ENCODE measurements around the gene MAGED1.
"Not testable (repeated sequence)": the region's sequence is repeated elsewhere in the genome, so short reads cannot be mapped to it uniquely, and the experiment has no call there.

MAGED1 gene

DNA sequence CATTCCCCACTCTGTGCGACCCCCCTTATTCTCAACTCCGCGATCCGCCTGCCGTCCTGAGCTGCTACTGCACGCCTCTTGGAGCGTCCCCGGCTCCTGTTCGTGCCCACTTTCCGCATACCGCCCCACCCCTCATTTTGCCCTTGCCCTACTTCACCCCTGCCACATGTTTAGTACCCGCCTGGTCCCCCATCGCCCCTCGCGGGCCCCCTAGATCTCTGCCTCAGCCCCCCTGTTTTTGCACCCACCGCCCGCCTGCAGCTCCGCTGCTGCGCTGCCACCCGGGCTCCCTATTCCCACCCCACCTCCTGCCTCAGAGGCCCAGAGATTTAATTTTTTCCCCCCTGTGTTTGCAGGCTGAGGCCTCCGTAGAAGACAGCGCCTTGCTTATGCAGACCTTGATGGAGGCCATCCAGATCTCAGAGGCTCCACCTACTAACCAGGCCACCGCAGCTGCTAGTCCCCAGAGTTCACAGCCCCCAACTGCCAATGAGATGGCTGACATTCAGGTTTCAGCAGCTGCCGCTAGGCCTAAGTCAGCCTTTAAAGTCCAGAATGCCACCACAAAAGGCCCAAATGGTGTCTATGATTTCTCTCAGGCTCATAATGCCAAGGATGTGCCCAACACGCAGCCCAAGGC, 1.4 kb downstream of the MAGED1 start:
- in situ Hi-C loops (cut with MboI; ENCODE audit: low sequenced_read_pairs) = no loop called here

DNA sequence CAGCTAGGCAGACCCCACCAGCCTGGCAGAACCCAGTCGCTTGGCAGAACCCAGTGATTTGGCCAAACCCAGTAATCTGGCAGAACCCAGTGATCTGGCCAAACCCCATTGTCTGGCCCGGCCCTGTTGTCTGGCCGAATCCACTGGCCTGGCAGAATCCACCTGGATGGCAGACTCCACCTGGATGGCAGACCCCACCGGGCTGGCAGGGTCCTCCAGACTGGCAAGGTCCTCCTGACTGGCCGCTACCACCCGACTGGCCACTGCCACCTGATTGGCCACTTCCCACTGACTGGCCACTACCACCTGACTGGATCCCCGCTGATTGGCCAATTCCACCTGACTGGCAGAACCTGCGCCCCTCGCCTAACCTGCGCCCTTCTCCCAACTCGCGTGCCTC, 3.2 kb downstream of the MAGED1 start:
- in situ Hi-C loops (cut with MboI; ENCODE audit: low sequenced_read_pairs) = no loop called here

DNA sequence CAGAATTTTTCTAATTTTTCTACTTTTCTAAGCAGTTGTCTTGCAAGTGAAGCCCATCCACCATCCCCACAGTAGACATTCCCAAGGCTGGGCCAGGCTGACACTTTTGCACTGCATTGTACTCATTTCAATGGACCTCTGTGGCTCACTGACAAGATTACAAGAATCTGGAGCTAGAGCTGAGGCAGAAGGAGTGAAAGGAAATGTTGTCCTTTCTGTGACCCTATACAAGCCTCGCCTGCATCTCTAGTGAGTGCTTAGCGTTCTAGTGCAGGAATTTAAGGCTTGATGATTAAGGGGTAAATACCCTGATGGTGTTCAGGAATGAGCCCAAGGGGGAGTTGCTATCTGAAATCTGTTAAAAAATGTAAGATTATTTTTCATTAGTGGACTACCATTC, 6.3 kb downstream of the MAGED1 start:
- in situ Hi-C loops (cut with MboI; ENCODE audit: low sequenced_read_pairs) = no loop called here

DNA sequence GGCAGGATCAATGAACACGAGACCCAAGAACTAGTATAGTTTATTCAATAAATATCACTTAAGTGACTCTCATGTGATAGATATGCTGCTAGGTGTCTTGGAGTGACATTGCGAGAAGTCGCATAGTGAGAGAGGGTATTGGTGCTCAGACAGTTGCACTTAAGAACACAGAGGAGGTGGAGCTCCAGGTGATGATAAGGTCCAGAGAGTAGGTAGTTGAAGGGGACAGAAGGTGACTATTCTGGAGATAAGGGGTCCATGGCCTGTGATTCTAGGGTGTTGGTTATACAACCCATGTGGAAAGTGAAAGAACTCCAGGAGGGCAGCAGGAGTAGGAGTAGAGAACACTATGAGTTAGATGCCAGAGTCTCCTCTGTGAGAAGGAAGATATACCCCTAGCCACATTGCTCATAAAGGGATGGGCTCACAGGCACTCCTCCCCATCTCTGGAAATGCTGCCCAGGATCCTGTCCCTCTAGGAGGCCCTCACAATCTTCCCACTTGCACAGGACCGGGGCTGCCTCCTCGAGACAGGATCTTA, 9.2 kb downstream of the MAGED1 start:
- in situ Hi-C loops (cut with MboI; ENCODE audit: low sequenced_read_pairs) = no loop called here

DNA sequence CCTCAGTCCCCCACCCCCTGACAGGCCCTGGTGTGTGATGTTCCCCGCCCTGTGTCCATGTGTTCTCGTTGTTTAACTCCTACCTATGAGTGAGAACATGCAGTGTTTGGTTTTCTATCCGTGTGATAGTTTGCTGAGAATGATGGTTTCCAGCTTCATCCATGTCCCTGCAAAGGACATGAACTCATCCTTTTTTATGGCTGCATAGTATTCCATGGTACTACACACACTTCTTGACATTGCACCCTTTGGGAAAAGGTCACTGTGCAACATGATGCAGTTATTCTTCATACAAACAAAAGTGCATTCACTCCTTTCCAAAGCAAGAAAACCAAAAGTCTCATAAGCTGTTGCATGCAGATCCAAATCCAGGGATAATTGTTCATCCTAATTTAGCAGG, 11.7 kb downstream of the MAGED1 start:
- in situ Hi-C loops (cut with MboI; ENCODE audit: low sequenced_read_pairs) = not testable (repeated sequence)

DNA sequence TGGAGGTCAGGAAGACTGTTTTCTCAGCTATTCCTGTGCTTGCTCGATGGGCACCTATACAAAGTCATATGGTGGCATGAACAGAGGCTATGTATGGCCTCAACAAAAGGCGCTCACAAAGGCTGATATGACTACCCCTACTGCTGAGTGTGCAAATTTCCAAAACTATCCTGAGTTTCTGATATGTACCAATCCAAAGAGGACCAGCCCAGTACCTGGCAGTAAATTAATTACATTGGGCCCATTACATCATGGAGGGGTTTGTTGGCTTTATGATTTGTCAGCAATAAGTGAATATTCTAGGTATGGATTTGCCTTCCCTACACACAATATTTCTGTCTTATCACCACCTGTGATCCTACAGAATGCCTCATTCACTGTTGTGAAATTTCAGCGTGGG, 12.3 kb downstream of the MAGED1 start:
- in situ Hi-C loops (cut with MboI; ENCODE audit: low sequenced_read_pairs) = no loop called here

DNA sequence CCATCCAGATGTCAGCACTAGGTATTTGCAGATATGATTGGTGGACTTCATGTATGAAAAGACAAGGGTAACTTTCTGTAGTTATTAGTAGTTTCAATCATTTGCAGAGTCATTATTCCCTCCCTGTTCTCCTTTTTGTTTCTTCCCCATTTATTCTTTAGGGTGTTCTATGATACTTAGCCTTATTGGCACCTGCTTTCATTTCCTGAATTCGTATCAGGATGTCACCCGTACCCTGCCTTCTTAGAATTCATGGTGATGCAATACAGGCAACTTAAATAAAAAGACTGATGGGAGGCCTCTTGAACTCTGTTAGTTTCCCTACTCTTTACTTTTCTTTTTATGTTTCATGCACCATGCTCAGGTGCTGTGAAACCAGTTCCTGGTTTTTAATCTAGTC, 24.2 kb downstream of the MAGED1 start:
- in situ Hi-C loops (cut with MboI; ENCODE audit: low sequenced_read_pairs) = no loop called here

DNA sequence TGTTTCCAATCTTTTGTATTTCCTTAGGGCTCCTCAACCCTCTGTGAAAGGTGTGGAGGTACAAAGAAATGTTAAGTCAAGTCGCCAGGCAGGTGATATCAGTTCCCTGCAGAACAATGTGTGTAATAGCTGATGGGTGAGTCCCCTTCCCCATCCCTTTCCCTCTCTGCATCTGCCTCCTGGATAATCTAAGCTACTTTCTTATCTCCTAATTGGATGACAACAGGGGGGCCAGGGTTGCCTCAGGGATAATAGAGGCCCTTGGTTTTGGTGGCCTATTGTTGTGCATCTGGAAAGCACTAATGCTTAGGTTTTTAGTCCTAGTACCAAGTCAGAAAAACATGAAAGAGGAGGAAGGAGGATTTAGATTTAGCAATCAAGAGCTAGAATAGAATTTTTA, 29.1 kb downstream of the MAGED1 start:
- in situ Hi-C loops (cut with MboI; ENCODE audit: low sequenced_read_pairs) = no loop called here

DNA sequence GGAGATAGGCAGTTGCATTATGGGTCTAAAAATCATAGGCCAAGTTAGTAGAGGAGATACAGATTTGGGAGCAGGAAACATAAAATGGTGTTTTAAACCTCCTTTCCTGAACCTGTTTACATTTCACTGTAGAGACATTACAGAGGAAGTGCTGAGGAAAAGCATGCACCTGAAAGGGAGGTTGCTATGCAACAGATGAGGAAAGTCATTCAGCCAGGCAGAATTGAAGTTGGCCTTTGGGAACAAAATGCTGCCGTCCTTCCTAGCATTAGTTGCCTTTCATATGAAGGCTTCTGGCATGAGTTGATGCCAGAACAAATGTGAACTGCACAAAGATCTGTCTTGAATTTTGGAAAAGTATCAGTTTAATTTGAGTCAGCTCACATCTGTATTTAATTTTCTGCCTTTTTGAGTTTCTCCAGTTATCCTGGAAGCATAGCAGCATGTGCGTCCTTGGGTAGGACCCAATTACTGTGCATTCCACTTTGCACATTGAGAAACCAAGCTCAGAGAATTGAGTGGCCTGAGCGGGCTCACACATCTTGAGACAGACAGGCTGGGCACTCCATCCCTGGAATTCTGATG, 38.2 kb downstream of the MAGED1 start:
- in situ Hi-C loops (cut with MboI; ENCODE audit: low sequenced_read_pairs) = no loop called here

Data from hTERT RPE-1 (cell line).